ENCODE results near the gene CXCL14. TPM values are rescaled to one million over a fixed set of nuclear protein-coding genes. Genes with fewer than 3 reads are reported as not detected.
"Not testable (repeated sequence)": the region's sequence is repeated elsewhere in the genome, so short reads cannot be mapped to it uniquely, and the experiment has no call there.

The CXCL14 gene
- total and polyA plus RNA-seq, 4 donors, result 0.74 to 219 (median 49.3) TPM

- no peaks in the 10 kb centered on the region for H3K9me3 ChIP-seq (ENCODE audit: control insufficient read depth, low read length)
- no peaks in the 10 kb centered on the region for H3K36me3 ChIP-seq (ENCODE audit: control insufficient read depth in 1 of 2, insufficient read depth in 2 of 2, low read length in 1 of 2)
- no peak for ATAC-seq (ENCODE audit: low FRiP score)
- H3K27me3 ChIP-seq (ENCODE audit: control insufficient read depth in 1 of 2, insufficient read depth in 2 of 2, low read length in 1 of 2), result no peaks in the 10 kb centered on the region
- H3K27ac ChIP-seq (ENCODE audit: low read depth in 1 of 2, low read length in 2 of 2), result no peak overlapping the region
- DNase-seq, result no peak
- WGBS, 2 donors, result 50 to 56% methylated on average over 7 of the region's 7 CpGs
- H3K4me1 ChIP-seq (ENCODE audit: control insufficient read depth in 1 of 2, insufficient read depth in 2 of 2, low read length in 2 of 2), result no peaks in the 10 kb centered on the region
- intact Hi-C loops (cut with DNase I), result no loop called here
- H3K4me3 ChIP-seq (ENCODE audit: low read length in 2 of 2), result no peak overlapping the region
Measured at GRCh38 chr5:135537271-135537670, 41.5 kb downstream of the CXCL14 start.

- no peak for DNase-seq
- H3K27ac ChIP-seq (ENCODE audit: low read depth in 1 of 2, low read length in 2 of 2), result no peak within 1 kb of the TSS
- H3K36me3 ChIP-seq (ENCODE audit: control insufficient read depth in 1 of 2, insufficient read depth in 2 of 2, low read length in 1 of 2), result no peaks in the 10 kb centered on the region
- H3K9me3 ChIP-seq (ENCODE audit: control insufficient read depth, low read length), result no peaks in the 10 kb centered on the region
- H3K27me3 ChIP-seq (ENCODE audit: control insufficient read depth in 1 of 2, insufficient read depth in 2 of 2, low read length in 1 of 2), result no peaks in the 10 kb centered on the region
- no peak within 1 kb of the TSS for H3K4me3 ChIP-seq (ENCODE audit: low read length in 2 of 2)
- no peak for ATAC-seq (ENCODE audit: low FRiP score)
- WGBS, 2 donors, result 2 to 3% methylated on average over 74 of the region's 74 CpGs
- no peaks in the 10 kb centered on the region for H3K4me1 ChIP-seq (ENCODE audit: control insufficient read depth in 1 of 2, insufficient read depth in 2 of 2, low read length in 2 of 2)
- intact Hi-C loops (cut with DNase I), result no loop called here
Measured at GRCh38 chr5:135535820-135536801, 42.7 kb downstream of the CXCL14 start, which contains the start of gene NEUROG1. NEUROG1 (minus strand) TSS chr5:135535964; CDS start chr5:135535690, 274 bp downstream.

GRCh38 chr5:135535420-135535819, 43.4 kb downstream of the CXCL14 start:
- no peak for ATAC-seq (ENCODE audit: low FRiP score)
- DNase-seq, result no peak
- 0 to 1% methylated on average over 44 of the region's 44 CpGs for WGBS, 2 donors
- Histone ChIP-seq H3K36me3 (ENCODE audit: control insufficient read depth in 1 of 2, insufficient read depth in 2 of 2, low read length in 1 of 2) (no peaks in the 10 kb centered on the region), H3K27me3 (ENCODE audit: control insufficient read depth in 1 of 2, insufficient read depth in 2 of 2, low read length in 1 of 2) (no peaks in the 10 kb centered on the region), H3K27ac (ENCODE audit: low read depth in 1 of 2, low read length in 2 of 2) (no peak overlapping the region), H3K4me3 (ENCODE audit: low read length in 2 of 2) (no peak overlapping the region), H3K9me3 (ENCODE audit: control insufficient read depth, low read length) (no peaks in the 10 kb centered on the region), H3K4me1 (ENCODE audit: control insufficient read depth in 1 of 2, insufficient read depth in 2 of 2, low read length in 2 of 2) (no peaks in the 10 kb centered on the region)
- intact Hi-C loops (cut with DNase I), result no loop called here

- Histone ChIP-seq H3K36me3 (ENCODE audit: control insufficient read depth in 1 of 2, insufficient read depth in 2 of 2, low read length in 1 of 2) (no peaks in the 10 kb centered on the region), H3K4me3 (ENCODE audit: low read length in 2 of 2) (no peak overlapping the region), H3K27ac (ENCODE audit: low read depth in 1 of 2, low read length in 2 of 2) (no peak overlapping the region), H3K4me1 (ENCODE audit: control insufficient read depth in 1 of 2, insufficient read depth in 2 of 2, low read length in 2 of 2) (no peaks in the 10 kb centered on the region), H3K9me3 (ENCODE audit: control insufficient read depth, low read length) (no peaks in the 10 kb centered on the region), H3K27me3 (ENCODE audit: control insufficient read depth in 1 of 2, insufficient read depth in 2 of 2, low read length in 1 of 2) (no peaks in the 10 kb centered on the region)
- no peak for ATAC-seq (ENCODE audit: low FRiP score)
- intact Hi-C loops (cut with DNase I), result no loop called here
- 2 to 3% methylated on average over 46 to 61 of the region's 61 CpGs for WGBS, 2 donors
- DNase-seq, result no peak
Measured at GRCh38 chr5:135534609-135535419, 44.0 kb downstream of the CXCL14 start.

- H3K27me3 ChIP-seq (ENCODE audit: control insufficient read depth in 1 of 2, insufficient read depth in 2 of 2, low read length in 1 of 2), result no peaks in the 10 kb centered on the region
- ATAC-seq (ENCODE audit: low FRiP score) (no peak), DNase-seq (no peak)
- no peaks in the 10 kb centered on the region for H3K36me3 ChIP-seq (ENCODE audit: control insufficient read depth in 1 of 2, insufficient read depth in 2 of 2, low read length in 1 of 2)
- H3K4me1 ChIP-seq (ENCODE audit: control insufficient read depth in 1 of 2, insufficient read depth in 2 of 2, low read length in 2 of 2), result no peaks in the 10 kb centered on the region
- H3K4me3 ChIP-seq (ENCODE audit: low read length in 2 of 2), result no peak overlapping the region
- no peak overlapping the region for H3K27ac ChIP-seq (ENCODE audit: low read depth in 1 of 2, low read length in 2 of 2)
- 41 to 56% methylated on average over 3 of the region's 3 CpGs for WGBS, 2 donors
- no peaks in the 10 kb centered on the region for H3K9me3 ChIP-seq (ENCODE audit: control insufficient read depth, low read length)
- intact Hi-C loops (cut with DNase I), result no loop called here
Measured at GRCh38 chr5:135533794-135534193, 45.0 kb downstream of the CXCL14 start.

- Histone ChIP-seq H3K27me3 (ENCODE audit: control insufficient read depth in 1 of 2, insufficient read depth in 2 of 2, low read length in 1 of 2) (no peaks in the 10 kb centered on the region), H3K36me3 (ENCODE audit: control insufficient read depth in 1 of 2, insufficient read depth in 2 of 2, low read length in 1 of 2) (no peaks in the 10 kb centered on the region), H3K9me3 (ENCODE audit: control insufficient read depth, low read length) (no peaks in the 10 kb centered on the region), H3K27ac (ENCODE audit: low read depth in 1 of 2, low read length in 2 of 2) (no peak overlapping the region), H3K4me1 (ENCODE audit: control insufficient read depth in 1 of 2, insufficient read depth in 2 of 2, low read length in 2 of 2) (no peaks in the 10 kb centered on the region), H3K4me3 (ENCODE audit: low read length in 2 of 2) (no peak overlapping the region)
- DNase-seq, result no peak
- intact Hi-C loops (cut with DNase I), result no loop called here
- WGBS, 2 donors, result 36 to 40% methylated on average over 3 of the region's 3 CpGs
- no peak for ATAC-seq (ENCODE audit: low FRiP score)
Measured at GRCh38 chr5:135533334-135533733, 45.5 kb downstream of the CXCL14 start.

GRCh38 chr5:135529576-135529975, 49.2 kb downstream of the CXCL14 start:
- WGBS, 2 donors, result 70 to 75% methylated on average over 5 of the region's 5 CpGs
- H3K27me3 ChIP-seq (ENCODE audit: control insufficient read depth in 1 of 2, insufficient read depth in 2 of 2, low read length in 1 of 2); H3K27ac ChIP-seq (ENCODE audit: low read depth in 1 of 2, low read length in 2 of 2); H3K4me1 ChIP-seq (ENCODE audit: control insufficient read depth in 1 of 2, insufficient read depth in 2 of 2, low read length in 2 of 2); ATAC-seq (ENCODE audit: low FRiP score); H3K36me3 ChIP-seq (ENCODE audit: control insufficient read depth in 1 of 2, insufficient read depth in 2 of 2, low read length in 1 of 2); H3K4me3 ChIP-seq (ENCODE audit: low read length in 2 of 2); intact Hi-C loops (cut with DNase I); H3K9me3 ChIP-seq (ENCODE audit: control insufficient read depth, low read length); DNase-seq: not testable (repeated sequence)

- intact Hi-C loops (cut with DNase I), result no loop called here
- Histone ChIP-seq H3K4me1 (ENCODE audit: control insufficient read depth in 1 of 2, insufficient read depth in 2 of 2, low read length in 2 of 2) (no peaks in the 10 kb centered on the region), H3K27me3 (ENCODE audit: control insufficient read depth in 1 of 2, insufficient read depth in 2 of 2, low read length in 1 of 2) (no peaks in the 10 kb centered on the region), H3K27ac (ENCODE audit: low read depth in 1 of 2, low read length in 2 of 2) (no peak overlapping the region), H3K36me3 (ENCODE audit: control insufficient read depth in 1 of 2, insufficient read depth in 2 of 2, low read length in 1 of 2) (no peaks in the 10 kb centered on the region), H3K9me3 (ENCODE audit: control insufficient read depth, low read length) (peaks cover 2% of the 10 kb centered on the region), H3K4me3 (ENCODE audit: low read length in 2 of 2) (no peak overlapping the region)
- ATAC-seq (ENCODE audit: low FRiP score), result no peak
- DNase-seq, result no peak
Measured at GRCh38 chr5:135526924-135527323, 51.9 kb downstream of the CXCL14 start.
